ENCODE results near the gene MYH14.

Gene MYH14

GRCh38 chr19:50308991-50309390 lies 105.6 kb downstream of the MYH14 start:
- no peak for DNase-seq
- in situ Hi-C loops (cut with HindIII; ENCODE audit: low pct_ligation_motif_present, low pct_unique_long_range_greater_than_20kb, low sequenced_read_pairs) = no loop called here

GRCh38 chr19:50309396-50310125 lies 106.1 kb downstream of the MYH14 start:
- no peak for DNase-seq
- in situ Hi-C loops (cut with HindIII; ENCODE audit: low pct_ligation_motif_present, low pct_unique_long_range_greater_than_20kb, low sequenced_read_pairs) = no loop called here

GRCh38 chr19:50310759-50311465 lies 107.5 kb downstream of the MYH14 start:
- in situ Hi-C loops (cut with HindIII; ENCODE audit: low pct_ligation_motif_present, low pct_unique_long_range_greater_than_20kb, low sequenced_read_pairs) = no loop called here

GRCh38 chr19:50311723-50312635 lies 108.6 kb downstream of the MYH14 start:
- in situ Hi-C loops (cut with HindIII; ENCODE audit: low pct_ligation_motif_present, low pct_unique_long_range_greater_than_20kb, low sequenced_read_pairs) = no loop called here
- peak; percentile 33 for DNase-seq

More at GRCh38 chr19:50310759-50311465, 107.5 kb downstream of the MYH14 start:
- no peak for DNase-seq

- in situ Hi-C loops (cut with HindIII; ENCODE audit: low pct_ligation_motif_present, low pct_unique_long_range_greater_than_20kb, low sequenced_read_pairs) = no loop called here
These were observed 109.8 kb downstream of the MYH14 start for GRCh38 chr19:50312967-50313811.

GRCh38 chr19:50313812-50314536 lies 110.6 kb downstream of the MYH14 start:
- in situ Hi-C loops (cut with HindIII; ENCODE audit: low pct_ligation_motif_present, low pct_unique_long_range_greater_than_20kb, low sequenced_read_pairs) = no loop called here
- DNase-seq = no peak

More at GRCh38 chr19:50312967-50313811, 109.8 kb downstream of the MYH14 start:
- no peak for DNase-seq

- no peak for DNase-seq
- in situ Hi-C loops (cut with HindIII; ENCODE audit: low pct_ligation_motif_present, low pct_unique_long_range_greater_than_20kb, low sequenced_read_pairs) = no loop called here
These were observed 111.6 kb downstream of the MYH14 start for GRCh38 chr19:50314724-50315708.

- peak; percentile 11 for DNase-seq
- in situ Hi-C loops (cut with HindIII; ENCODE audit: low pct_ligation_motif_present, low pct_unique_long_range_greater_than_20kb, low sequenced_read_pairs) = no loop called here
These were observed 112.5 kb downstream of the MYH14 start for GRCh38 chr19:50315773-50316448.

GRCh38 chr19:50317115-50317514 lies 113.7 kb downstream of the MYH14 start:
- no peak for DNase-seq
- in situ Hi-C loops (cut with HindIII; ENCODE audit: low pct_ligation_motif_present, low pct_unique_long_range_greater_than_20kb, low sequenced_read_pairs) = no loop called here

- in situ Hi-C loops (cut with HindIII; ENCODE audit: low pct_ligation_motif_present, low pct_unique_long_range_greater_than_20kb, low sequenced_read_pairs) = no loop called here
- no peak for DNase-seq
These were observed 115.0 kb downstream of the MYH14 start for GRCh38 chr19:50318438-50318837.

GRCh38 chr19:50319156-50319555 lies 115.7 kb downstream of the MYH14 start:
- DNase-seq = no peak
- in situ Hi-C loops (cut with HindIII; ENCODE audit: low pct_ligation_motif_present, low pct_unique_long_range_greater_than_20kb, low sequenced_read_pairs) = no loop called here

- no peak for DNase-seq
- in situ Hi-C loops (cut with HindIII; ENCODE audit: low pct_ligation_motif_present, low pct_unique_long_range_greater_than_20kb, low sequenced_read_pairs) = no loop called here
These were observed 116.6 kb downstream of the MYH14 start for GRCh38 chr19:50320051-50320450.

- in situ Hi-C loops (cut with HindIII; ENCODE audit: low pct_ligation_motif_present, low pct_unique_long_range_greater_than_20kb, low sequenced_read_pairs) = no loop called here
- DNase-seq = no peak
These were observed 117.2 kb downstream of the MYH14 start for GRCh38 chr19:50320596-50320995.

- in situ Hi-C loops (cut with HindIII; ENCODE audit: low pct_ligation_motif_present, low pct_unique_long_range_greater_than_20kb, low sequenced_read_pairs) = no loop called here
- no peak for DNase-seq
These were observed 118.4 kb downstream of the MYH14 start for GRCh38 chr19:50321831-50322230.

GRCh38 chr19:50322234-50322633 lies 118.8 kb downstream of the MYH14 start:
- no peak for DNase-seq
- in situ Hi-C loops (cut with HindIII; ENCODE audit: low pct_ligation_motif_present, low pct_unique_long_range_greater_than_20kb, low sequenced_read_pairs) = no loop called here
